Measurements from ENCODE around the gene SULT1C2.

DNA sequence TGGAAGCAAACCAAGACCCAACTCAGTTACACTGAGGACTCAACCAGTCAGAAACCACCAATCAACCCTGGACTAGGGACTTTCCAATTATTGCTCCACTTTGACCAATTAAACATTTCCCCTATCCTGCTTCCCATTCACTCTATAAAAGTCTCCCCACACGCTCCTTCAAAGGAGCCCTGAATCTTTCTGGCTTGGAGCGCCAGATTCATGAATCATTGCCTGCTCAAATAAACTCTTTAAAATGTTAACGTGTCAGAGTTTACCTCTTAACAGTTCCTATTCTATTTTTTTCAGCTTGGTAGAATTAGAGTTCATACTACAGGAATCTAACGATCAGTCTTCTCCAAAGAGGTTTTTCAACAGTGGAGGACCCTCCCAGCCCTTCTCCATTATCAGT lies 20.7 kb upstream of the SULT1C2 start:
- TF ChIP-seq, protein P1, sequence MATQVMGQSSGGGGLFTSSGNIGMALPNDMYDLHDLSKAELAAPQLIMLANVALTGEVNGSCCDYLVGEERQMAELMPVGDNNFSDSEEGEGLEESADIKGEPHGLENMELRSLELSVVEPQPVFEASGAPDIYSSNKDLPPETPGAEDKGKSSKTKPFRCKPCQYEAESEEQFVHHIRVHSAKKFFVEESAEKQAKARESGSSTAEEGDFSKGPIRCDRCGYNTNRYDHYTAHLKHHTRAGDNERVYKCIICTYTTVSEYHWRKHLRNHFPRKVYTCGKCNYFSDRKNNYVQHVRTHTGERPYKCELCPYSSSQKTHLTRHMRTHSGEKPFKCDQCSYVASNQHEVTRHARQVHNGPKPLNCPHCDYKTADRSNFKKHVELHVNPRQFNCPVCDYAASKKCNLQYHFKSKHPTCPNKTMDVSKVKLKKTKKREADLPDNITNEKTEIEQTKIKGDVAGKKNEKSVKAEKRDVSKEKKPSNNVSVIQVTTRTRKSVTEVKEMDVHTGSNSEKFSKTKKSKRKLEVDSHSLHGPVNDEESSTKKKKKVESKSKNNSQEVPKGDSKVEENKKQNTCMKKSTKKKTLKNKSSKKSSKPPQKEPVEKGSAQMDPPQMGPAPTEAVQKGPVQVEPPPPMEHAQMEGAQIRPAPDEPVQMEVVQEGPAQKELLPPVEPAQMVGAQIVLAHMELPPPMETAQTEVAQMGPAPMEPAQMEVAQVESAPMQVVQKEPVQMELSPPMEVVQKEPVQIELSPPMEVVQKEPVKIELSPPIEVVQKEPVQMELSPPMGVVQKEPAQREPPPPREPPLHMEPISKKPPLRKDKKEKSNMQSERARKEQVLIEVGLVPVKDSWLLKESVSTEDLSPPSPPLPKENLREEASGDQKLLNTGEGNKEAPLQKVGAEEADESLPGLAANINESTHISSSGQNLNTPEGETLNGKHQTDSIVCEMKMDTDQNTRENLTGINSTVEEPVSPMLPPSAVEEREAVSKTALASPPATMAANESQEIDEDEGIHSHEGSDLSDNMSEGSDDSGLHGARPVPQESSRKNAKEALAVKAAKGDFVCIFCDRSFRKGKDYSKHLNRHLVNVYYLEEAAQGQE (IDR thresholded peaks at IDR 0.05; ENCODE audit: insufficient read depth in 1 of 2, low read depth in 2 of 2, low read length in 2 of 2): no peak
- TF ChIP-seq POLR2AphosphoS5 (IDR thresholded peaks at IDR 0.05; ENCODE audit: low read depth, low read length): no peak
- TF ChIP-seq SIN3A (IDR thresholded peaks at IDR 0.05; ENCODE audit: borderline replicate concordance, insufficient read depth, low read length): no peak
- TF ChIP-seq TAF1 (IDR thresholded peaks at IDR 0.05; ENCODE audit: borderline replicate concordance, insufficient read depth, low read length): no peak
- TF ChIP-seq FOXP2 (optimal IDR thresholded peaks at IDR 0.05; ENCODE audit: borderline replicate concordance, extremely low read depth, extremely low read length, insufficient read depth): no peak

All from PFSK-1 (cell line).